HEK293 (cell line): Measurements from ENCODE around the gene CSNK1G2.

Experiments used
- CTCF ChIA-PET: fragments of 350-600 bp; formaldehyde crosslinking; extraction: SDS; loops from one replicate; lab custom pipeline; 2021; ENCODE audit warnings: antibody characterized with exemption; lab: Yijun Ruan, JAX
- POLR2A ChIA-PET: fragments of 300-600 bp; formaldehyde crosslinking; extraction: SDS; loops from one replicate; lab custom pipeline; 2020; ENCODE audit warnings: antibody characterized with exemption, inconsistent platforms; lab: Yijun Ruan, JAX
- H3K27ac ChIP-seq: fragments of 200-500 bp; sonication (Bioruptor generic); 2 replicates; pipeline ENCODE4 v1.5.1; 2014; ENCODE audit warnings: low read depth, low read length, control low read depth, inconsistent platforms; ENCODE audit errors: extremely low read depth
- H3K36me3 ChIP-seq, 2 experiments: fragments of 200-500 bp in 1 of 2; sonication (Bioruptor generic) in 1 of 2; 1 replicate in 1 of 2; 2 replicates in 1 of 2; pipeline ENCODE4 v1.5.1; 2014 to 2017; ENCODE audit warnings: inconsistent platforms in 2 of 2, low read length in 2 of 2; ENCODE audit not compliant: control insufficient read depth in 2 of 2, insufficient read depth in 1 of 2
- H3K4me1 ChIP-seq: fragments of 200-500 bp; sonication (Bioruptor generic); 2 replicates; pipeline ENCODE4 v1.5.1; 2014; ENCODE audit warnings: mild to moderate bottlenecking, low read length, inconsistent platforms; ENCODE audit not compliant: control insufficient read depth, insufficient read depth
- H3K4me3 ChIP-seq: 2 replicates; pipeline ENCODE4 v1.5.1; 2011; ENCODE audit warnings: low read depth, mild to moderate bottlenecking, control low read depth, low read length, moderate library complexity
- H3K9me3 ChIP-seq: fragments of 200-500 bp; sonication (Bioruptor generic); 2 replicates; pipeline ENCODE4 v1.5.1; 2014; ENCODE audit warnings: low read depth, low read length, inconsistent platforms; ENCODE audit not compliant: control insufficient read depth, insufficient read depth
- FEZF1 ChIP-seq: fragments of 450-650 bp; formaldehyde crosslinking; IDR thresholded peaks from 2 replicates; pipeline ENCODE4 v1.5.1; 2016; ENCODE audit warnings: missing biosample characterization, missing genetic modification characterization
- GFI1B ChIP-seq: fragments of 450-650 bp; formaldehyde crosslinking; IDR thresholded peaks from 2 replicates; pipeline ENCODE4 v1.5.1; 2016; ENCODE audit warnings: missing biosample characterization, missing genetic modification characterization
- IKZF3 ChIP-seq: fragments of 450-650 bp; IDR thresholded peaks from 2 replicates; pipeline ENCODE4 v1.5.0; 2018; ENCODE audit warnings: missing biosample characterization, mild to moderate bottlenecking, missing genetic modification characterization, moderate library complexity
- KLF7 ChIP-seq: fragments of 450-650 bp; formaldehyde crosslinking; IDR thresholded peaks from 2 replicates; pipeline ENCODE4 v1.5.1; 2016; ENCODE audit warnings: missing biosample characterization, missing genetic modification characterization, borderline replicate concordance
- MEIS1 ChIP-seq: sonication (generic); formaldehyde crosslinking; IDR thresholded peaks from 2 replicates; pipeline ENCODE4 v1.8.1; 2022; ENCODE audit warnings: missing genetic modification reagents, mild to moderate bottlenecking, borderline replicate concordance
- OSR2 ChIP-seq: fragments of 450-650 bp; formaldehyde crosslinking; IDR thresholded peaks from 2 replicates; pipeline ENCODE4 v1.5.1; 2016; ENCODE audit warnings: missing biosample characterization, missing genetic modification characterization
- PRDM2 ChIP-seq: fragments of 450-650 bp; formaldehyde crosslinking; IDR thresholded peaks from 2 replicates; pipeline ENCODE4 v1.5.1; 2016; ENCODE audit warnings: missing biosample characterization, missing genetic modification characterization, borderline replicate concordance
- SCRT2 ChIP-seq: fragments of 450-650 bp; formaldehyde crosslinking; IDR thresholded peaks from 2 replicates; pipeline ENCODE4 v1.5.1; 2016; ENCODE audit warnings: missing biosample characterization, missing genetic modification characterization
- SP2 ChIP-seq: fragments of 450-650 bp; formaldehyde crosslinking; IDR thresholded peaks from 2 replicates; pipeline ENCODE4 v1.5.1; 2016; ENCODE audit warnings: missing biosample characterization, missing genetic modification characterization
- ZBTB1 ChIP-seq: fragments of 450-650 bp; formaldehyde crosslinking; IDR thresholded peaks from 2 replicates; pipeline ENCODE4 v1.5.1; 2016; ENCODE audit warnings: missing biosample characterization, missing genetic modification characterization
- ZBTB44 ChIP-seq: fragments of 450-650 bp; IDR thresholded peaks from 2 replicates; pipeline ENCODE4 v1.5.1; 2018; ENCODE audit warnings: missing biosample characterization, mild to moderate bottlenecking, missing genetic modification characterization
- ZBTB7A ChIP-seq: fragments of 450-650 bp; formaldehyde crosslinking; IDR thresholded peaks from 2 replicates; pipeline ENCODE4 v1.5.1; 2016; ENCODE audit warnings: low read depth, missing biosample characterization, missing genetic modification characterization
- ZNF157 ChIP-seq: fragments of 450-650 bp; formaldehyde crosslinking; IDR thresholded peaks from 2 replicates; pipeline ENCODE4 v1.5.1; 2016; ENCODE audit warnings: missing biosample characterization, missing genetic modification characterization
- ZNF202 ChIP-seq: fragments of 450-650 bp; formaldehyde crosslinking; IDR thresholded peaks from 2 replicates; pipeline ENCODE4 v1.5.1; 2016; ENCODE audit warnings: missing biosample characterization, missing genetic modification characterization, borderline replicate concordance
- ZNF211 ChIP-seq: fragments of 450-650 bp; formaldehyde crosslinking; IDR thresholded peaks from 2 replicates; pipeline ENCODE4 v1.5.1; 2016; ENCODE audit warnings: low read depth, missing biosample characterization, missing genetic modification characterization
- ZNF366 ChIP-seq: fragments of 450-650 bp; formaldehyde crosslinking; conservative IDR thresholded peaks from 2 replicates; pipeline ENCODE4 v1.5.1; 2016; ENCODE audit warnings: missing biosample characterization, missing genetic modification characterization
- ZNF544 ChIP-seq: fragments of 450-650 bp; formaldehyde crosslinking; IDR thresholded peaks from 2 replicates; pipeline ENCODE4 v1.5.0; 2017; ENCODE audit warnings: missing biosample characterization, missing genetic modification characterization
- ZNF596 ChIP-seq: fragments of 450-650 bp; IDR thresholded peaks from 2 replicates; pipeline ENCODE4 v1.5.0; 2018; ENCODE audit warnings: missing biosample characterization, mild to moderate bottlenecking, missing genetic modification characterization, moderate library complexity
- ZNF660 ChIP-seq: fragments of 450-650 bp; IDR thresholded peaks from 2 replicates; pipeline ENCODE4 v1.5.1; 2018; ENCODE audit warnings: missing biosample characterization, mild to moderate bottlenecking, missing genetic modification characterization
- ZNF776 ChIP-seq: fragments of 450-650 bp; formaldehyde crosslinking; IDR thresholded peaks from 2 replicates; pipeline ENCODE4 v1.5.0; 2017; ENCODE audit warnings: missing biosample characterization, missing genetic modification characterization, borderline replicate concordance
- ZNF791 ChIP-seq: fragments of 450-650 bp; formaldehyde crosslinking; IDR thresholded peaks from 2 replicates; pipeline ENCODE4 v1.5.1; 2016; ENCODE audit warnings: missing biosample characterization, missing genetic modification characterization
- ZNF843 ChIP-seq: fragments of 450-650 bp; formaldehyde crosslinking; IDR thresholded peaks from 2 replicates; pipeline ENCODE4 v1.5.1; 2016; ENCODE audit warnings: missing biosample characterization, missing genetic modification characterization
- ZSCAN18 ChIP-seq: fragments of 450-650 bp; formaldehyde crosslinking; IDR thresholded peaks from 2 replicates; pipeline ENCODE4 v1.5.1; 2016; ENCODE audit warnings: missing biosample characterization, missing genetic modification characterization

CSNK1G2 gene

GRCh38 chr19:1936430-1936829 lies 4.5 kb upstream of the CSNK1G2 start:
- POLR2A ChIA-PET, result interaction anchor here (0.7 to 0.9 kb wide), 2 partner anchors 22 to 70 kb away, joined by 3 to 6 read pairs; no protein-coding TSS in a partner anchor
- CTCF ChIA-PET, result interaction anchor here (0.7 to 0.9 kb wide), 2 partner anchors 24 to 37 kb away, joined by 3 read pairs; no protein-coding TSS in a partner anchor
- Histone ChIP-seq H3K9me3 (no peaks in the 10 kb centered on the region), H3K4me3 (no peak overlapping the region), H3K36me3 (no peaks in the 10 kb centered on the region), H3K4me1 (peaks cover 3% of the 10 kb centered on the region; the same call in 1 of the 2 replicates), H3K27ac (no peak overlapping the region)
- TF ChIP-seq ZNF202 (tag by site-specific recombination) (0 out of 2 replicates have a peak, but pooled peaks have one; percentile 83), ZNF843 (tag by site-specific recombination) (no peak), ZNF366 (peak; percentile 83), ZNF544 (tag by site-specific recombination) (no peak), ZNF157 (tag by site-specific recombination) (0 out of 2 replicates have a peak, but pooled peaks have one; percentile 26), ZNF776 (0 out of 2 replicates have a peak, but pooled peaks have one; percentile 24)

- Histone ChIP-seq H3K4me1 (peaks cover 3% of the 10 kb centered on the region; the same call in 1 of the 2 replicates), H3K4me3 (no peak overlapping the region), H3K9me3 (no peaks in the 10 kb centered on the region)
- CTCF ChIA-PET, result interaction anchor here (0.6 to 0.9 kb wide), 3 partner anchors 25 to 88 kb away, joined by 3 read pairs; no protein-coding TSS in a partner anchor
- POLR2A ChIA-PET, result interaction anchor here (0.7 to 0.9 kb wide), 2 partner anchors 23 to 70 kb away, joined by 3 to 6 read pairs; no protein-coding TSS in a partner anchor
- TF ChIP-seq SCRT2 (tag by site-specific recombination) (0 out of 2 replicates have a peak, but pooled peaks have one; percentile 15), ZBTB1 (tag by site-specific recombination) (no peak), ZNF596 (tag by site-specific recombination) (peak; percentile 75), GFI1B (tag by site-specific recombination) (no peak), MEIS1 (CRISPR knock-in tag) (no peak), IKZF3 (tag by site-specific recombination) (no peak), FEZF1 (tag by site-specific recombination) (no peak)
- TF ChIP-seq, all 188 proteins: peak for 2
- no peak overlapping the region for H3K27ac ChIP-seq
- no peaks in the 10 kb centered on the region for H3K36me3 ChIP-seq
These were observed 3.9 kb upstream of the CSNK1G2 start for GRCh38 chr19:1936916-1937610.

DNA sequence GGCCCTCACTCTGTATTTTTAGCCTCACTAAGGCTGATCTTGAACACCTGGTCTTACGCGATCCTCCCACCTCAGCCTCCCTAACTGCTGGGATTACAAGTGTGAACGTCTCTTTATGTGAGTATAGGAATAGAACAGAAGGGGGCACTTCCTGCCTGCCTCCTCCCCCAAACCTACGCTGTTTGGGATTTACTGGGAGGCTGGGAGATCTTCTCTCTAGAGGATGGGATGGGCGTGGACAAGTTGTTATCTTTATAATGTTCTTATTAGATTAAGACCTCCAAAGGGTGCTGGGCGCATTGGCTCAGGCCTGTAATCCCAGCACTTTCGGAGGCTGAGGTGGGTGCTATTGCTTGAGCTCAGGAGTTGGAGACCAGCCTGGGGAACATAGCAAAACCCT lies 2.9 kb upstream of the CSNK1G2 start:
- ChIA-PET CTCF (no interaction called here), POLR2A (interaction anchor here (0.9 kb wide), 1 partner anchor 24 kb away, joined by 3 read pairs; no protein-coding TSS in a partner anchor)
- no peak overlapping the region for H3K4me3 ChIP-seq
- TF ChIP-seq ZSCAN18 (tag by site-specific recombination), result no peak
- TF ChIP-seq SP2 (tag by site-specific recombination), result no peak
- no peak for TF ChIP-seq ZBTB44 (tag by site-specific recombination)
- no peak for TF ChIP-seq ZBTB7A (tag by site-specific recombination)
- no peak for TF ChIP-seq ZNF211 (tag by site-specific recombination)
- TF ChIP-seq PRDM2 (tag by site-specific recombination), result no peak
- no peak for TF ChIP-seq OSR2 (tag by site-specific recombination)
- no peak for TF ChIP-seq ZNF660 (tag by site-specific recombination)
- TF ChIP-seq KLF7 (tag by site-specific recombination), result no peak
- no peak for TF ChIP-seq ZNF791 (tag by site-specific recombination)

More for the DNA sequence above, 2.9 kb upstream of the CSNK1G2 start:
- H3K4me1 ChIP-seq, result peaks cover 3% of the 10 kb centered on the region; the same call in 1 of the 2 replicates
- no peaks in the 10 kb centered on the region for H3K36me3 ChIP-seq
- H3K9me3 ChIP-seq, result no peaks in the 10 kb centered on the region
- H3K27ac ChIP-seq, result no peak overlapping the region
